Thymus (tissue), 11 donors: ENCODE measurements around the gene BRINP3. TPM values are rescaled to one million over a fixed set of nuclear protein-coding genes. Genes with fewer than 3 reads are reported as not detected.

Experiments used
- DNase-seq, 9 donors: peaks; one replicate each; pipeline ENCODE4 v3.0.0-alpha.2; 2013; ENCODE audit warnings: low spot score in 9 of 9, low read depth in 6 of 9, missing footprints in 1 of 9
- H3K27ac ChIP-seq, 2 donors: one replicate each; pipeline ENCODE4 v1.5.1; 2013; ENCODE audit warnings: control low read depth in 1 of 2, low read depth in 1 of 2, low read length in 1 of 2, mild to moderate bottlenecking in 1 of 2, moderate library complexity in 1 of 2
- H3K27me3 ChIP-seq, 2 donors: one replicate each; pipeline ENCODE4 v1.5.1; 2013; ENCODE audit warnings: low read length in 1 of 2; ENCODE audit not compliant: control insufficient read depth in 2 of 2, insufficient read depth in 1 of 2
- H3K36me3 ChIP-seq, 2 donors: one replicate each; pipeline ENCODE4 v1.5.1; 2013; ENCODE audit warnings: low read length in 1 of 2, mild to moderate bottlenecking in 1 of 2, moderate library complexity in 1 of 2; ENCODE audit not compliant: control insufficient read depth in 2 of 2, insufficient read depth in 2 of 2
- H3K4me1 ChIP-seq, 2 donors: one replicate each; pipeline ENCODE4 v1.5.1; 2013; ENCODE audit warnings: low read length in 2 of 2; ENCODE audit not compliant: control insufficient read depth in 2 of 2, insufficient read depth in 2 of 2
- H3K4me3 ChIP-seq, 2 donors: one replicate each; pipeline ENCODE4 v1.5.1; 2013; ENCODE audit warnings: low read length in 2 of 2, control low read depth in 1 of 2, mild to moderate bottlenecking in 1 of 2
- H3K9me3 ChIP-seq, 2 donors: one replicate each; pipeline ENCODE4 v1.5.1; 2013; ENCODE audit warnings: low read length in 1 of 2, mild to moderate bottlenecking in 1 of 2; ENCODE audit not compliant: control insufficient read depth in 2 of 2, insufficient read depth in 1 of 2
- WGBS: extraction: QIAGEN DNeasy Blood & Tissue Kit; methylation state at CpG from one replicate; pipeline ENCODE4 v1.1.7; 2013; 5-methylcytosine and 5-hydroxymethylcytosine counted together
- polyA plus RNA-seq: library from polyadenylated mRNA; stranded (reverse); fragments of 200-250 nt; gene quantifications from one replicate; pipeline ENCODE4 v1.2.3, GENCODE V29; 2013
- total RNA-seq: library from RNA; stranded (reverse); fragments of 120-200 nt; gene quantifications from one replicate; pipeline ENCODE4 v1.2.4, GENCODE V29; 2013
- donor health status: healthy.

BRINP3 gene
- total and polyA plus RNA-seq, 2 donors: 0.02 to 0.47 TPM

GRCh38 chr1:190258003-190258402 lies 219.7 kb downstream of the BRINP3 start:
- H3K27ac ChIP-seq: no peak overlapping the region
- WGBS: 89% methylated on average over 6 of the region's 6 CpGs
- H3K27me3 ChIP-seq: no peaks in the 10 kb centered on the region
- H3K9me3 ChIP-seq: no peaks in the 10 kb centered on the region
- H3K4me3 ChIP-seq: no peak overlapping the region
- DNase-seq: no peak
- no peaks in the 10 kb centered on the region for H3K36me3 ChIP-seq
- no peaks in the 10 kb centered on the region for H3K4me1 ChIP-seq

- Histone ChIP-seq H3K4me1 (no peaks in the 10 kb centered on the region), H3K9me3 (no peaks in the 10 kb centered on the region), H3K36me3 (no peaks in the 10 kb centered on the region), H3K4me3 (no peak overlapping the region), H3K27me3 (no peaks in the 10 kb centered on the region), H3K27ac (no peak overlapping the region)
- no peak for DNase-seq
These were observed 225.6 kb downstream of the BRINP3 start for GRCh38 chr1:190252046-190252445.

- 96% methylated on average over 2 of the region's 2 CpGs for WGBS
- DNase-seq: no peak
These were observed 227.3 kb downstream of the BRINP3 start for GRCh38 chr1:190250368-190250767.

GRCh38 chr1:190244406-190244805 lies 233.3 kb downstream of the BRINP3 start:
- no peaks in the 10 kb centered on the region for H3K9me3 ChIP-seq
- no peak overlapping the region for H3K27ac ChIP-seq
- no peaks in the 10 kb centered on the region for H3K27me3 ChIP-seq
- H3K4me1 ChIP-seq: no peaks in the 10 kb centered on the region
- H3K36me3 ChIP-seq: no peaks in the 10 kb centered on the region
- 70% methylated on average over 4 of the region's 4 CpGs for WGBS
- no peak overlapping the region for H3K4me3 ChIP-seq
- DNase-seq: no peak

More at GRCh38 chr1:190250368-190250767, 227.3 kb downstream of the BRINP3 start:
- Histone ChIP-seq H3K9me3 (no peaks in the 10 kb centered on the region), H3K4me1 (no peaks in the 10 kb centered on the region), H3K4me3 (no peak overlapping the region), H3K27me3 (no peaks in the 10 kb centered on the region), H3K27ac (no peak overlapping the region), H3K36me3 (no peaks in the 10 kb centered on the region)

- no peaks in the 10 kb centered on the region for H3K36me3 ChIP-seq
- H3K27ac ChIP-seq: no peak overlapping the region
- no peaks in the 10 kb centered on the region for H3K4me1 ChIP-seq
- no peaks in the 10 kb centered on the region for H3K27me3 ChIP-seq
- DNase-seq: no peak
- H3K9me3 ChIP-seq: no peaks in the 10 kb centered on the region
- H3K4me3 ChIP-seq: no peak overlapping the region
These were observed 234.6 kb downstream of the BRINP3 start for GRCh38 chr1:190243056-190243455.

GRCh38 chr1:190226006-190226405 lies 251.7 kb downstream of the BRINP3 start:
- Histone ChIP-seq H3K36me3 (no peaks in the 10 kb centered on the region), H3K4me1 (no peaks in the 10 kb centered on the region), H3K27ac (no peak overlapping the region), H3K27me3 (no peaks in the 10 kb centered on the region), H3K4me3 (no peak overlapping the region), H3K9me3 (no peaks in the 10 kb centered on the region)
- 77% methylated on average over 2 of the region's 2 CpGs for WGBS
- no peak for DNase-seq

- Histone ChIP-seq H3K4me1 (no peaks in the 10 kb centered on the region), H3K9me3 (no peaks in the 10 kb centered on the region), H3K27me3 (no peaks in the 10 kb centered on the region), H3K36me3 (no peaks in the 10 kb centered on the region), H3K4me3 (no peak overlapping the region), H3K27ac (no peak overlapping the region)
- no peak for DNase-seq
- 92% methylated on average over 3 of the region's 3 CpGs for WGBS
These were observed 265.2 kb downstream of the BRINP3 start for GRCh38 chr1:190212450-190212849.

GRCh38 chr1:190207733-190208132 lies 269.9 kb downstream of the BRINP3 start:
- H3K4me1 ChIP-seq: no peaks in the 10 kb centered on the region
- no peak overlapping the region for H3K4me3 ChIP-seq
- H3K27ac ChIP-seq: no peak overlapping the region
- no peaks in the 10 kb centered on the region for H3K9me3 ChIP-seq
- no peaks in the 10 kb centered on the region for H3K36me3 ChIP-seq
- DNase-seq: no peak
- no peaks in the 10 kb centered on the region for H3K27me3 ChIP-seq
- 94% methylated on average over 4 of the region's 4 CpGs for WGBS

- WGBS: 95% methylated on average over 2 of the region's 2 CpGs
- Histone ChIP-seq H3K4me3 (no peak overlapping the region), H3K27me3 (no peaks in the 10 kb centered on the region), H3K9me3 (peaks cover 0 to 6% of the 10 kb centered on the region in 2 donors), H3K36me3 (no peaks in the 10 kb centered on the region), H3K4me1 (no peaks in the 10 kb centered on the region), H3K27ac (no peak overlapping the region)
- no peak for DNase-seq
These were observed 272.0 kb downstream of the BRINP3 start for GRCh38 chr1:190205713-190206112.

GRCh38 chr1:190196020-190196419 lies 281.6 kb downstream of the BRINP3 start:
- Histone ChIP-seq H3K27ac (no peak overlapping the region), H3K27me3 (no peaks in the 10 kb centered on the region), H3K36me3 (no peaks in the 10 kb centered on the region), H3K4me1 (no peaks in the 10 kb centered on the region), H3K4me3 (no peak overlapping the region), H3K9me3 (peaks cover 0 to 9% of the 10 kb centered on the region in 2 donors)
- DNase-seq: no peak
